NCI-H2171 (cell line): ENCODE measurements around the gene FOCAD.

Experiments
- DNase-seq: peaks from one replicate; lab custom pipeline; 2025; lab: John Stamatoyannopoulos, UW

FOCAD gene

GRCh38 chr9:20804489-20805250 is 120.6 kb downstream of the FOCAD start:
- no peak for DNase-seq

GRCh38 chr9:20805766-20806165 is 121.7 kb downstream of the FOCAD start:
- no peak for DNase-seq

GRCh38 chr9:20808002-20808401 is 123.9 kb downstream of the FOCAD start:
- no peak for DNase-seq

- no peak for DNase-seq
These were observed 127.8 kb downstream of the FOCAD start for GRCh38 chr9:20811872-20812271.

DNA sequence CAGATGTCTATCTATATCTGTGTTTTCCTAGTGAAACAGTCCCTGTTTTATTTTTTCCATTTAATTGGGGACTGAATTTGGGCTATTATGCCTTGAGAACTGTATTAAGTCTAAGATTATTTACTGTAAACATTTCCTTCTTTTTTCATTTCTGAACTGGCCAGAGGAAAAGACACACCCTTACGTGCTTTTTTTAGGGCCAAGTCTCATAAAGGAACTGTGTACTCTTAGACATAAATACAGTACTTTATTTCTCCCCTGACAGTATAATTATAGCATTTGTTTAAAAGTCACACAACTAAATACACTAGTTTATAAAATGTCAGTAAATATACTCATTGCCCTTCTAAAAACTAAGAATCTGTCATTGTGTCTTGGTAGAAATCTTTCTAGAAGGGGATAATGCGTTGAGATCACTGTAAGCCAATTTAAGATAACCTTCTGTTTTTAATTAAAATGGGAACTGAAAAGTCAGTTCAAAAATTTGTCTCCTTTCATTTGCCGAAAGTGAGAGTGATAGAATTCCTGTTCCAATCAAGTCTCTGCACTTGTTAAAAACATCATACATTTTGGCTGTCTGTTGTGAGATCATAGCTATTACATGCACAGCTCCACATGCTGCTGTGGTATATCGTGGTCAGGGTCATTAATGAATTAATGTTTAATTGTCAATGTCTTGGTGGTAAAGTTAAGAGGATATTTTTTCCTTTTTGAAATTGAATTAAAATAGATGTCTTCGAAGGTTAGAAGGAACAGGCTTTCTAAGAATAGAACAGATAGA is 132.1 kb downstream of the FOCAD start:
- no peak for DNase-seq

- DNase-seq: no peak
These were observed 139.0 kb downstream of the FOCAD start for GRCh38 chr9:20823051-20823450.

DNA sequence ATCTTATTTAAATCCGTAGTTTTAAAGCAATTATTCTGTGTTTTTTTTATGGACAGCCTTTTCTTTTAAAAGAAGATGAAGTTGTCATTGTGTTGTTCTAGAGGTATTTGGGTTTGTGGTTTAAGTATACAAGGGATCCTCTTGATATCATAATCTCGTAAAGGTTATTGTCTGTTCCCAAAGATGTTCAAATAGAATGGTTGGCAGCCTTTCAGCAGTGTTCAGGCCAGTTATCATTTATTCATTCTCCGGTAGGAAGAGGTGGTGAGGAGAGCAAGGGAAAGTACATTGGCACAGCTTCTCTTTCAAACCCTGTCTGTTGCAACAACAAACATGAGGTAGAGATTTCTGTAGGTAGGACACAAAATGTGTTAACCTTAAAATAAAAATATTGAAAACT is 147.0 kb downstream of the FOCAD start:
- DNase-seq: no peak

DNA sequence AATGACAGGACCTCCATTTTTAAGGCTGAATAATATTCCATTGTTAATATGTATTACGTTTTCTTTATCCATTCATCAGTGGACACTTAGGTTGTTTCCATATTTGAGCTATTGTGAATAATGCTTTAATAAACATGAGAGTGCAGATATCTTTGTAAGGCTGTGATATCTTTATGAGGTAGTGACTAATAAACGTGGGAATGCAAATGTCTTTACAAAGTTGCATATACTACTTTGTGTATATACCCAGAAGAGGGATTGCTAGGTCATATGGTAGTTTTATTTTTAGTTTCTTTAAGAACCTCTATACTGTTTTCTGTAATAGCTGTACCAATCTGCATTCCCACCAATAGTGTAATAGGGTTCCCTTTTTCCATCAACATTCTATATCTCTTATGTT is 148.7 kb downstream of the FOCAD start:
- no peak for DNase-seq

- no peak for DNase-seq
These were observed 151.6 kb downstream of the FOCAD start for GRCh38 chr9:20835377-20836286.

- no peak for DNase-seq
These were observed 153.1 kb downstream of the FOCAD start for GRCh38 chr9:20837166-20837565.

DNA sequence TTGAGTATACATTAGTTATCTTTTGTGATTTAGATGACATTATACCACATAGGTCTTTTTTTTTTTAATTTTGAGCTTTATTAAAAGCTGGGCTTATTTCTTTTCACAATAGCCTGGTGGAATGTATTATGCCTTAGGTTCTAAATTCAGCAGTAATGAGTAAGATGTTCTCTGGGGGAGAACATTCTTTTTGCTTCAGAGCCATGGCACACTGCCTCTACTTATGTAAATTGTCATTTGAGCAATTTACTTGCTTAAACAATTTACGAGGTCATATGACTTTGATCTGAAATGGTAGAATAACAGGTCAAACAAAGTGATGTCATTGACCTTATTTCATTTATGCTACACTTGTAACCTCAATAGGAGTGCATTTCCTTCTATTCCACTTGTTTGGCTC is 154.2 kb downstream of the FOCAD start:
- DNase-seq: no peak

- no peak for DNase-seq
These were observed 160.9 kb downstream of the FOCAD start for GRCh38 chr9:20844916-20845315.

GRCh38 chr9:20848490-20848889 is 164.4 kb downstream of the FOCAD start:
- no peak for DNase-seq

DNA sequence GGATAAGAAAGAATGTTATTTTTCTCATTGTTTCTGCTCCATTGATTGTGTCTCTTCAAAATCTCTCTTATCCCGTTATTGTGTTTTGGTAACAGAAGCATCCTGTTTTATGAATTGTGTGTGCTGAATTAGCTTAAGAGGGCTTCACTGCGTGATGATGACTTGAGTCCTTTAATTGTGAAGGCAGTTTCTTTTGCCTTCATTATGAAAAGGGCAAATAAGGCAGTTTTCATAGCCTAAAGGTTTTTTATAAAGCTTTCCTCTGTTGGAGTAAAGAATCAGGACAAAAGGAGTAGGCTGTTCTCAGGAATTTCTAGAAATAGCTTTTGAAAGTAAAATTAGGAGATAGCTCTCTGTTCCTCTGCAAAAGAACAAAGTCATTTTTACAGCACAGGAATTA is 169.8 kb downstream of the FOCAD start:
- DNase-seq: no peak

- no peak for DNase-seq
These were observed 170.4 kb downstream of the FOCAD start for GRCh38 chr9:20854444-20854843.

- no peak for DNase-seq
These were observed 179.9 kb downstream of the FOCAD start for GRCh38 chr9:20863945-20864344.

DNA sequence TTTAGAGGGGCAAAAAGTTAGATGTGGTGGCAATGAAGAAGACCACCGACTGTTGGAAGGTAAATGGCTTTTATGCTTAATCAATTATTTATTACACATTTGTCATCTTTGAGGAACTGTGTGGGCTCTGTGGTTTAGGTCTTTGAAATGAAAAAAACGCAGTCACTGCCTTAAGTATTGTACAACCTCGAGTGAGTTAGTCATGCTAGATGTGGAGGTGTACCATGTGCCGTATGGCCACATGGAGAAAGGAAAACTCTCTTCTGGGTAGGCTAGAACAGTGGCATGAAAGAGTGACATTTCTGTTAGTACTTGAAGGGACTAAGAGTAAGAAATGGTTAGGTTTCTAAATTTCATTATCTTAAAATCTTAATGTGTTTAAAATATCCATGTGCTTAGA is 181.3 kb downstream of the FOCAD start:
- no peak for DNase-seq

GRCh38 chr9:20870115-20870514 is 186.1 kb downstream of the FOCAD start:
- DNase-seq: no peak

GRCh38 chr9:20872340-20872977 is 188.4 kb downstream of the FOCAD start:
- DNase-seq: no peak

DNA sequence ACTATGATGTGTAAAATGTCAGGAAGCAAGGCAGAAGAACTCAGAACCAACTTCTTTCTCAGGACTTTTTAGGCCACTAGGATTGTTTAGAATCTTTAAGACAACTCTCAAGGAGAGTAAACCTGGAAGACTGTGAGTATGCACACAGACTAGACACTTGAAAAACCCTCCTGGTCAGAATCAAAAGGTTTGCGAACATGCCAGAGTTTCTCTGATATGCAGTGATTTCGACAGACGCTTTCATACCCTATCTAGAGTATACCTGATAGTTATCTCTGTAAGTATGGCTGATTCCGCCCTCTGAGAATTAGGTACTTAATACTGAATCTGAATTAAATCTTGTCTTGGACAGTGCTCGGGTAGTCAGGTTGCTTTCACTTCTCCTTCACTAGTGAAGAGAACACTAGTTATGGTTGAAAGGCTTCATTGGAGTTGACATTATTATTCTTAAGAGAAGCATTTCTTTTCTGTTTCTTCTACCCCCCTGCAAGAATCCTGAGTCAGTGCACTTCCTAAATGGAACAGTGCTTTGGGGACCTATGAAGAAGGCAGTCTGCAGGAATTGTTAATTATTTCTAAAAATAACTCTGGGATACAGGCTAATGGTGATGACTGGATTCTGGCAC is 189.3 kb downstream of the FOCAD start:
- no peak for DNase-seq

DNA sequence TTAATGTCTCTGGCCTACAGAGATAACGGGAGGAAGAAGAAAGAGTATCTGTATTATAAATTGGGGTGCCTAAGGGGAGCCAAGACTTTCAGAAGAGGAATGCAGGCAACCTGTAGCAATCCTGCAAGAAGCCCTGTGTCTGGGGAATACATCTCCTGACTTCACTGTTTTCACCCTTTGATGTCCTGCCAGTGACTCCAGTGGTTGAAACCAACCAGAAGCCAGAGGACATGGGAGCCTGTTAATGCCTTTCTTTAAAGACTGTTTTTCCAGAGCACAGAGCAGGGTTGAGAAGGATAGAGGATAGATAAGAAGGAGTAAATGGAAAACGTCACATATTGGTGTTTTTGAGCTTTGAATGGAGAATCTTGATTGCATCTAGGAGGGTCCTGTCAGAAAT is 196.2 kb downstream of the FOCAD start:
- no peak for DNase-seq

- DNase-seq: no peak
These were observed 196.6 kb downstream of the FOCAD start for GRCh38 chr9:20880675-20881074.
